H9 (cell line): ENCODE measurements around the gene TSPAN5. TPM values are rescaled to one million over a fixed set of nuclear protein-coding genes. Genes with fewer than 3 reads are reported as not detected.

Experiments
- DNase-seq: peaks from one replicate; pipeline ENCODE4 v3.0.0-alpha.2; 2017
- H2AFZ ChIP-seq: one replicate; pipeline ENCODE4 v1.6.1; 2013; ENCODE audit warnings: mild to moderate bottlenecking, low read length, control low read depth, moderate library complexity
- H2AK5ac ChIP-seq: 2 replicates; pipeline ENCODE4 v1.6.1; 2013; ENCODE audit warnings: low read length, control low read depth, mixed read lengths; ENCODE audit not compliant: insufficient read length
- H2BK120ac ChIP-seq: one replicate; pipeline ENCODE4 v1.6.1; 2013; ENCODE audit warnings: low read depth, mild to moderate bottlenecking, low read length, control low read depth, inconsistent platforms; ENCODE audit not compliant: poor library complexity, severe bottlenecking
- H2BK12ac ChIP-seq: 2 replicates; pipeline ENCODE4 v1.6.1; 2013; ENCODE audit warnings: low read length, control low read depth, mixed read lengths, low read depth; ENCODE audit not compliant: insufficient read length
- H2BK15ac ChIP-seq: 2 replicates; pipeline ENCODE4 v1.6.1; 2013; ENCODE audit warnings: low read depth, low read length, control low read depth
- H2BK20ac ChIP-seq: one replicate; pipeline ENCODE4 v1.6.1; 2013; ENCODE audit warnings: low read depth, mild to moderate bottlenecking, low read length, control low read depth, inconsistent platforms; ENCODE audit not compliant: poor library complexity, severe bottlenecking
- H2BK5ac ChIP-seq: 2 replicates; pipeline ENCODE4 v1.6.1; 2013; ENCODE audit warnings: low read length, control low read depth, mixed read lengths; ENCODE audit not compliant: insufficient read length
- H3K14ac ChIP-seq: 2 replicates; pipeline ENCODE4 v1.6.1; 2013; ENCODE audit warnings: low read length, control low read depth; ENCODE audit not compliant: insufficient read depth
- H3K18ac ChIP-seq: 2 replicates; pipeline ENCODE4 v1.6.1; 2013; ENCODE audit warnings: low read depth, mild to moderate bottlenecking, mixed read lengths, low read length, control low read depth; ENCODE audit not compliant: insufficient read length
- H3K23ac ChIP-seq: 2 replicates; pipeline ENCODE4 v1.6.1; 2013; ENCODE audit warnings: low read length, control low read depth, mixed read lengths, low read depth; ENCODE audit not compliant: insufficient read length
- H3K23me2 ChIP-seq: 2 replicates; pipeline ENCODE4 v1.6.1; 2013; ENCODE audit warnings: low read depth, mild to moderate bottlenecking, mixed read lengths, low read length, control low read depth; ENCODE audit not compliant: insufficient read length, poor library complexity, severe bottlenecking
- H3K27ac ChIP-seq: 2 replicates; pipeline ENCODE4 v1.5.1; 2013; ENCODE audit warnings: low read length, control low read depth, mixed read lengths, low read depth; ENCODE audit not compliant: insufficient read length
- H3K27me3 ChIP-seq: 2 replicates; pipeline ENCODE4 v1.6.1; 2013; ENCODE audit warnings: low read length, control low read depth, inconsistent platforms; ENCODE audit not compliant: insufficient read depth
- H3K4ac ChIP-seq: 2 replicates; pipeline ENCODE4 v1.6.1; 2013; ENCODE audit warnings: low read depth, mild to moderate bottlenecking, control low read depth, inconsistent platforms, low read length, moderate library complexity
- H3K4me1 ChIP-seq: 2 replicates; pipeline ENCODE4 v1.6.1; 2013; ENCODE audit warnings: low read length, control low read depth, inconsistent platforms; ENCODE audit not compliant: insufficient read depth
- H3K4me2 ChIP-seq: 2 replicates; pipeline ENCODE4 v1.6.1; 2013; ENCODE audit warnings: low read length, control low read depth, mixed read lengths; ENCODE audit not compliant: insufficient read length, insufficient read depth
- H3K56ac ChIP-seq: 2 replicates; pipeline ENCODE4 v1.6.1; 2013; ENCODE audit warnings: low read depth, mild to moderate bottlenecking, mixed read lengths, low read length, control low read depth; ENCODE audit not compliant: insufficient read length
- H3K79me1 ChIP-seq: 2 replicates; pipeline ENCODE4 v1.6.1; 2013; ENCODE audit warnings: low read depth, mild to moderate bottlenecking, moderate library complexity, low read length, control low read depth, inconsistent platforms; ENCODE audit not compliant: insufficient read depth, poor library complexity, severe bottlenecking
- H3K79me2 ChIP-seq: 2 replicates; pipeline ENCODE4 v1.6.1; 2013; ENCODE audit warnings: low read length, control low read depth, inconsistent platforms; ENCODE audit not compliant: insufficient read depth
- H3K9ac ChIP-seq: 2 replicates; pipeline ENCODE4 v1.6.1; 2013; ENCODE audit warnings: low read length, control low read depth, mixed read lengths; ENCODE audit not compliant: insufficient read length; ENCODE audit errors: extremely low read depth
- H3K9me3 ChIP-seq: one replicate; pipeline ENCODE4 v1.6.1; 2013; ENCODE audit warnings: low read depth, low read length, inconsistent platforms; ENCODE audit not compliant: control insufficient read depth
- H3T11ph ChIP-seq: one replicate; pipeline ENCODE4 v1.6.1; 2013; ENCODE audit warnings: mild to moderate bottlenecking, low read length, control low read depth, inconsistent platforms
- H4K20me1 ChIP-seq: one replicate; pipeline ENCODE4 v1.6.1; 2013; ENCODE audit not compliant: control insufficient read depth, insufficient read length, insufficient read depth
- H4K5ac ChIP-seq: 2 replicates; pipeline ENCODE4 v1.6.1; 2013; ENCODE audit warnings: low read depth, mild to moderate bottlenecking, mixed read lengths, low read length, control low read depth; ENCODE audit not compliant: insufficient read length
- H4K8ac ChIP-seq: replicated peaks from 2 replicates; pipeline ENCODE4 v1.6.1; 2013; ENCODE audit warnings: low read length, control low read depth, mixed read lengths, low read depth; ENCODE audit not compliant: insufficient read length
- H4K91ac ChIP-seq: 2 replicates; pipeline ENCODE4 v1.6.1; 2013; ENCODE audit warnings: low read depth, mild to moderate bottlenecking, moderate library complexity, mixed read lengths, low read length, control low read depth; ENCODE audit not compliant: insufficient read length
- H3K27ac Mint-ChIP-seq, 3 experiments: 2 replicates in 2 of 3; 3 replicates in 1 of 3; pipeline ENCODE4 v1.8.0; 2020 to 2021; ENCODE audit warnings: mixed read lengths in 3 of 3, mild to moderate bottlenecking in 1 of 3, moderate library complexity in 1 of 3
- H3K27me3 Mint-ChIP-seq: 2 replicates; pipeline ENCODE4 v1.8.0; 2021; ENCODE audit warnings: low read depth, mild to moderate bottlenecking, moderate library complexity, mixed read lengths
- H3K36me3 Mint-ChIP-seq, 3 experiments: 2 replicates in 2 of 3; 3 replicates in 1 of 3; pipeline ENCODE4 v1.8.0; 2020 to 2021; ENCODE audit warnings: low read depth in 3 of 3, mixed read lengths in 3 of 3; ENCODE audit not compliant: insufficient read depth in 1 of 3
- H3K4me1 Mint-ChIP-seq, 2 experiments: 2 replicates each; pipeline ENCODE4 v1.8.0; 2020; ENCODE audit warnings: mixed read lengths in 2 of 2
- H3K4me3 Mint-ChIP-seq, 2 experiments: 2 replicates in 1 of 2; 3 replicates in 1 of 2; pipeline ENCODE4 v1.8.0; 2020 to 2021; ENCODE audit warnings: mild to moderate bottlenecking in 2 of 2, mixed read lengths in 2 of 2, moderate library complexity in 1 of 2
- H3K9me3 Mint-ChIP-seq, 2 experiments: 2 replicates in 1 of 2; 3 replicates in 1 of 2; pipeline ENCODE4 v1.8.0; 2020; ENCODE audit warnings: mild to moderate bottlenecking in 2 of 2, mixed read lengths in 2 of 2, moderate library complexity in 1 of 2
- WGBS: extraction: QIAGEN DNeasy Blood & Tissue Kit; methylation state at CpG from one replicate; pipeline ENCODE4 v1.1.7; 2013; ENCODE audit warnings: missing lambda C conversion rate, low lambda C conversion rate, mixed read lengths; ENCODE audit not compliant: insufficient read length; ENCODE audit errors: extremely low coverage; 5-methylcytosine and 5-hydroxymethylcytosine counted together
- total RNA-seq: library from RNA; stranded (reverse); gene quantifications from 2 replicates; pipeline ENCODE4 v1.2.1, GENCODE V29; 2021
- TF ChIP-seq, protein P1 (sequence below): fragments of 200-600 bp; sonication (generic); conservative IDR thresholded peaks from 3 replicates; pipeline ENCODE4 v1.8.0; 2021; ENCODE audit warnings: antibody characterized with exemption, mild to moderate bottlenecking

TSPAN5 gene
- total RNA-seq, 1 experiment from 2014 or later, result 7.0 TPM

DNA sequence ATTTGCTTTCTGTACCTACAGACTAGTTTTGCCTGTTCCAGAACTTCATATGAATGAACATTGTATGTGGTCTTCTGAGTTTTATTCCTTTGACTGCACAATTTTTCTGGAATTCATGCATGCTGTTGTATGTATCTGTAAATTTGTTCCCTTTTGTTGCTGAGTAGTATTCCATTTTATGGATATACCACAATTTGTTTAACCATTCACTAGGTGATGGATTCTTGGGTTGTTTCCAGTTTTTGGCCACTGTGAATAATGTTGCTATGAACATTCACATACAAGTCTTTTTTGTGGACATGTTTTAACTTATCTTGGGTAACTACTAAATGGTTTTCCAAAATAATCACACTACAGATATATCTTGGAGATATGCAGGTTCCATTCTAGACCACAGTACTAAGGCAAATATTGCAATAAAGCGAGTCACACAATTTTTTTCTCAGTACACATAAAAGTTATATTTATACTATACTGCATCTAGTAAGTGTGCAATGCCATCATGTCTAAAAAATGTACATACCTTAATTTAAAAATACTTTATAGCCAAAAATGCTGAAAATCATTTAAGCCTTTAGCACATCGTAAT lies 58.7 kb downstream of the TSPAN5 start:
- Histone ChIP-seq H3K23ac (no peak overlapping the region), H3T11ph (no peak overlapping the region), H3K9ac (no peak overlapping the region), H4K91ac (no peak overlapping the region), H3K27ac (no peak overlapping the region), H3K79me1 (no peaks in the 10 kb centered on the region), H3K4me1 (peaks cover 5% of the 10 kb centered on the region; the same call in 1 of the 2 replicates), H3K27me3 (no peaks in the 10 kb centered on the region), H3K14ac (no peak overlapping the region), H2AFZ (no peak overlapping the region), H3K18ac (no peak overlapping the region), H4K20me1 (no peaks in the 10 kb centered on the region), H3K4ac (no peak overlapping the region), H3K23me2 (no peaks in the 10 kb centered on the region), H3K56ac (no peak overlapping the region), H4K5ac (no peak overlapping the region), H3K4me2 (no peak overlapping the region), H3K9me3 (no peaks in the 10 kb centered on the region), H2AK5ac (no peak overlapping the region), H2BK12ac (no peak overlapping the region), H3K79me2 (no peaks in the 10 kb centered on the region; the same call in 1 of the 2 replicates), H2BK20ac (no peak overlapping the region), H4K8ac (no peak overlapping the region), H2BK15ac (no peak overlapping the region), H2BK120ac (no peak overlapping the region), H2BK5ac (no peak overlapping the region)
- TF ChIP-seq, protein P1, sequence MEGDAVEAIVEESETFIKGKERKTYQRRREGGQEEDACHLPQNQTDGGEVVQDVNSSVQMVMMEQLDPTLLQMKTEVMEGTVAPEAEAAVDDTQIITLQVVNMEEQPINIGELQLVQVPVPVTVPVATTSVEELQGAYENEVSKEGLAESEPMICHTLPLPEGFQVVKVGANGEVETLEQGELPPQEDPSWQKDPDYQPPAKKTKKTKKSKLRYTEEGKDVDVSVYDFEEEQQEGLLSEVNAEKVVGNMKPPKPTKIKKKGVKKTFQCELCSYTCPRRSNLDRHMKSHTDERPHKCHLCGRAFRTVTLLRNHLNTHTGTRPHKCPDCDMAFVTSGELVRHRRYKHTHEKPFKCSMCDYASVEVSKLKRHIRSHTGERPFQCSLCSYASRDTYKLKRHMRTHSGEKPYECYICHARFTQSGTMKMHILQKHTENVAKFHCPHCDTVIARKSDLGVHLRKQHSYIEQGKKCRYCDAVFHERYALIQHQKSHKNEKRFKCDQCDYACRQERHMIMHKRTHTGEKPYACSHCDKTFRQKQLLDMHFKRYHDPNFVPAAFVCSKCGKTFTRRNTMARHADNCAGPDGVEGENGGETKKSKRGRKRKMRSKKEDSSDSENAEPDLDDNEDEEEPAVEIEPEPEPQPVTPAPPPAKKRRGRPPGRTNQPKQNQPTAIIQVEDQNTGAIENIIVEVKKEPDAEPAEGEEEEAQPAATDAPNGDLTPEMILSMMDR, result no peak
- peaks cover 12 to 14% of the 10 kb centered on the region in 2 experiments for H3K4me1 Mint-ChIP-seq
- H3K4me3 Mint-ChIP-seq, result no peak overlapping the region
- peaks cover 31 to 34% of the 10 kb centered on the region in 2 experiments for H3K9me3 Mint-ChIP-seq
- H3K36me3 Mint-ChIP-seq, result peaks cover 23 to 34% (median 33%) of the 10 kb centered on the region in 3 experiments
- no CpG with 5 or more reads among the region's 2 CpGs for WGBS
- DNase-seq, result no peak
- no peak overlapping the region for H3K27ac Mint-ChIP-seq
- no peaks in the 10 kb centered on the region for H3K27me3 Mint-ChIP-seq
